Thymus (tissue), 11 donors: ENCODE data around the gene LGALS3BP. TPM values are rescaled to one million over a fixed set of nuclear protein-coding genes. Genes with fewer than 3 reads are reported as not detected.

ENCODE experiments used
- DNase-seq, 9 donors: peaks; one replicate each; pipeline ENCODE4 v3.0.0-alpha.2; 2013; ENCODE audit warnings: low spot score in 9 of 9, low read depth in 6 of 9, missing footprints in 1 of 9
- H3K27ac ChIP-seq, 2 donors: one replicate each; pipeline ENCODE4 v1.5.1; 2013; ENCODE audit warnings: control low read depth in 1 of 2, low read depth in 1 of 2, low read length in 1 of 2, mild to moderate bottlenecking in 1 of 2, moderate library complexity in 1 of 2
- H3K27me3 ChIP-seq, 2 donors: one replicate each; pipeline ENCODE4 v1.5.1; 2013; ENCODE audit warnings: low read length in 1 of 2; ENCODE audit not compliant: control insufficient read depth in 2 of 2, insufficient read depth in 1 of 2
- H3K36me3 ChIP-seq, 2 donors: one replicate each; pipeline ENCODE4 v1.5.1; 2013; ENCODE audit warnings: low read length in 1 of 2, mild to moderate bottlenecking in 1 of 2, moderate library complexity in 1 of 2; ENCODE audit not compliant: control insufficient read depth in 2 of 2, insufficient read depth in 2 of 2
- H3K4me1 ChIP-seq, 2 donors: one replicate each; pipeline ENCODE4 v1.5.1; 2013; ENCODE audit warnings: low read length in 2 of 2; ENCODE audit not compliant: control insufficient read depth in 2 of 2, insufficient read depth in 2 of 2
- H3K4me3 ChIP-seq, 2 donors: one replicate each; pipeline ENCODE4 v1.5.1; 2013; ENCODE audit warnings: low read length in 2 of 2, control low read depth in 1 of 2, mild to moderate bottlenecking in 1 of 2
- H3K9me3 ChIP-seq, 2 donors: one replicate each; pipeline ENCODE4 v1.5.1; 2013; ENCODE audit warnings: low read length in 1 of 2, mild to moderate bottlenecking in 1 of 2; ENCODE audit not compliant: control insufficient read depth in 2 of 2, insufficient read depth in 1 of 2
- WGBS: extraction: QIAGEN DNeasy Blood & Tissue Kit; methylation state at CpG from one replicate; pipeline ENCODE4 v1.1.7; 2013; 5-methylcytosine and 5-hydroxymethylcytosine counted together
- polyA plus RNA-seq: library from polyadenylated mRNA; stranded (reverse); fragments of 200-250 nt; gene quantifications from one replicate; pipeline ENCODE4 v1.2.3, GENCODE V29; 2013
- total RNA-seq: library from RNA; stranded (reverse); fragments of 120-200 nt; gene quantifications from one replicate; pipeline ENCODE4 v1.2.4, GENCODE V29; 2013
- donor health status: healthy.

The LGALS3BP gene
- total and polyA plus RNA-seq, 2 donors: 66.1 to 81.3 TPM

GRCh38 chr17:78971756-78972506 is 7.8 kb downstream of the LGALS3BP start:
- Histone ChIP-seq H3K9me3 (peaks cover 0 to 3% of the 10 kb centered on the region in 2 donors), H3K4me1 (peaks cover 3 to 44% of the 10 kb centered on the region in 2 donors), H3K27me3 (no peaks in the 10 kb centered on the region), H3K27ac (no peak overlapping the region), H3K36me3 (peaks cover 34 to 60% of the 10 kb centered on the region in 2 donors), H3K4me3 (no peak overlapping the region)
- DNase-seq: no peak
- WGBS: 94% methylated on average over 22 of the region's 22 CpGs

GRCh38 chr17:78970834-78971755 is 8.6 kb downstream of the LGALS3BP start:
- DNase-seq: peak; percentile 53 to 89 (median 78)
- no peak overlapping the region for H3K27ac ChIP-seq
- no peak overlapping the region for H3K4me3 ChIP-seq
- H3K4me1 ChIP-seq: peaks cover 3 to 44% of the 10 kb centered on the region in 2 donors
- H3K27me3 ChIP-seq: no peaks in the 10 kb centered on the region
- WGBS: 59% methylated on average over 33 of the region's 33 CpGs
- H3K9me3 ChIP-seq: peaks cover 0 to 3% of the 10 kb centered on the region in 2 donors
- peaks cover 29 to 54% of the 10 kb centered on the region in 2 donors for H3K36me3 ChIP-seq

- DNase-seq: peak in 1 of 9 donors; percentile 29
- no peak overlapping the region for H3K27ac ChIP-seq
- H3K27me3 ChIP-seq: no peaks in the 10 kb centered on the region
- peaks cover 0 to 3% of the 10 kb centered on the region in 2 donors for H3K9me3 ChIP-seq
- H3K4me3 ChIP-seq: no peak overlapping the region
- peaks cover 20 to 48% of the 10 kb centered on the region in 2 donors for H3K36me3 ChIP-seq
- WGBS: 98% methylated on average over 9 of the region's 9 CpGs
- peaks cover 11 to 52% of the 10 kb centered on the region in 2 donors for H3K4me1 ChIP-seq
These were observed 9.9 kb downstream of the LGALS3BP start for GRCh38 chr17:78969865-78970264.

DNA sequence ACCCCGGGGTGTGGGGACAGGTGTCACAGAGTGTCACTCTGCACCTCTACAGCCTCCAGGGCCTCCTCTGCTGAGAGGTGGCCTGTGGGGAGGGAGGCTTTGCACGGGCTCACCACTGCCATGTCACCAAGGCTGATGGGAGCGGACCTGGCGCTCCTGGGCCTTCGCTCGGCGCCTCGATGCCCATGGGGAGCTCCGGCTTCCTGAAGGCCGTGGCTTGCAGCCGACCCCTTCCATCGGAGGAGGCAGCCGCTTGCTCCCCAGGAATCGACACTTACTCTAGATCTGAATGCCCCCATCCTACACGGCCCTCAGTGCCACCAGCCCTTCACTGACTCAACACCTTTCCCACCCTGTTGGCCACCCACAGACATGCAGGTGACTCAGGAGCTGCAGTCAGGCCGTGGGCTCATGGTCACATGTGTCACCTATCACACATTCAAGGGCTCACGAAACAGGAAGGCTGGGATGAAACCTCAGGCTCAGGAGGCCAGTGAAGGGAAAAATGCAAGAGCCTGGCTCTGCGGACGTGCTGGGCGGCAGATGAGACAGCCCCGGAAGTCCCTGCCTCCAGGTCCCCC is 11.9 kb downstream of the LGALS3BP start:
- 97% methylated on average over 21 of the region's 21 CpGs for WGBS
- DNase-seq: no peak
- Histone ChIP-seq H3K4me3 (no peak overlapping the region), H3K36me3 (peaks cover 9 to 36% of the 10 kb centered on the region in 2 donors), H3K4me1 (peaks cover 11 to 51% of the 10 kb centered on the region in 2 donors), H3K27ac (no peak overlapping the region), H3K9me3 (peaks cover 0 to 3% of the 10 kb centered on the region in 2 donors), H3K27me3 (no peaks in the 10 kb centered on the region)

- H3K27me3 ChIP-seq: no peaks in the 10 kb centered on the region
- H3K36me3 ChIP-seq: peaks cover 6 to 29% of the 10 kb centered on the region in 2 donors
- WGBS: 95% methylated on average over 23 of the region's 23 CpGs
- peaks cover 0 to 3% of the 10 kb centered on the region in 2 donors for H3K9me3 ChIP-seq
- no peak overlapping the region for H3K27ac ChIP-seq
- peaks cover 11 to 51% of the 10 kb centered on the region in 2 donors for H3K4me1 ChIP-seq
- H3K4me3 ChIP-seq: no peak overlapping the region
- DNase-seq: no peak
These were observed 12.7 kb downstream of the LGALS3BP start for GRCh38 chr17:78966910-78967600.

DNA sequence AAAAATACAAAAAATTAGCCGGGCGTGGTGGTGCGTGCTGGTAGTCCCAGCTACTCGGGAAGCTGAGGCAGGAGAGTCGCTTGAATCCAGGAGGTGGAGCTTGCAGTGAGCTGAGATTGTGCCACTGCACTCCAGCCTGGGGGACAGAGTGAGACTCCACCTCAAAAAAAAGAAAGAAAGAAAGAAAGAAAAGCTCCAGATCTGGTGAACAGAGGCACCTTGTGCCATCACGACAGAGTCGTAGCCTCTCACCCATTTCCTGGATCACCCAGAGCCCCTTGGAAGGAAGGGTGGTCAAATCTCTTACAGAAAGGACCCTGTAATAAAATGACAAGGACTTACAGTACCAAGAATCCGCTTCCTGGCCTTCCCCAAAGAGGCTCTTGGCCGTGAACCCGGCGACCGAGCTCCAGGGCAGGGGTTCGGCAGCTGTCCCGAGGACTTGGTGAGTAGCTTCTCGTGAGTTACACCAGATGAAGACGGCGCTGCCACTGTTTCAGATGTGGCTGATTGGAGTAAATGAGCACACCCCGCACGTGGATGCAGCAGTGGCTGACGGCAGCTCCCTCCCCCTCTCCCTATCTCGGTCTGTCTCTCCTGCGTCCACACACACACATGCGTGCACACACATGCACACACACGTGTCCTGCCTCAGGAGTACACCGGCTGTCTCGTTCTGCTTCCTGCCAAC is 13.5 kb downstream of the LGALS3BP start:
- Histone ChIP-seq H3K27ac (no peak overlapping the region), H3K4me1 (peaks cover 11 to 46% of the 10 kb centered on the region in 2 donors), H3K4me3 (no peak overlapping the region), H3K9me3 (peaks cover under 1 to 2% of the 10 kb centered on the region in 2 donors), H3K27me3 (no peaks in the 10 kb centered on the region), H3K36me3 (peaks cover 6 to 26% of the 10 kb centered on the region in 2 donors)
- no peak for DNase-seq
- 94% methylated on average over 26 of the region's 26 CpGs for WGBS

GRCh38 chr17:78965491-78965924 is 14.2 kb downstream of the LGALS3BP start:
- 78% methylated on average over 8 of the region's 8 CpGs for WGBS
- peaks cover 6 to 18% of the 10 kb centered on the region in 2 donors for H3K36me3 ChIP-seq
- H3K9me3 ChIP-seq: peaks cover 0 to 2% of the 10 kb centered on the region in 2 donors
- H3K27me3 ChIP-seq: no peaks in the 10 kb centered on the region
- peak in 8 of 9 donors; percentile 17 to 75 (median 40) for DNase-seq
- H3K4me3 ChIP-seq: no peak overlapping the region
- H3K4me1 ChIP-seq: peaks cover 11 to 40% of the 10 kb centered on the region in 2 donors
- H3K27ac ChIP-seq: peak overlapping the region in 1 of 2 donors; percentile 86

DNA sequence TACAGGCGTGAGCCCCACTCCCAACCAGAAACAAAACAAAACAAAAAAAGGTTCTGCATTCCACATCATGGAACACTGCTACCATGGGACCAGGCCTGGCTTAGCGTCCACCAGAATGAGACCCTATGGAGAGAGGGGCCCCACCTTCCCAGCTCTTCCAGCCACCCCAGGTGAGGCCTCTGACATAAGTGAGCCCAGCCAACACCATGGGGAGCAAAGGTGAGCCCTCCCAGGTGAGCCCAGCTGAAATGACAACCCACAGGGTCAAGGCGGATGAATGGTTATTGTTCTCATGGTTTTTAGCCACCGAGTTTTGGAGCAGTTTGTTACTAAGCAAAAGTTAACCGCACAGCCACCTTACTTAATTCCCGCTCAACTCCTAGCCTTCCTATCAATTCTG is 16.3 kb downstream of the LGALS3BP start:
- H3K36me3 ChIP-seq: peaks cover 3 to 5% of the 10 kb centered on the region in 2 donors
- H3K27me3 ChIP-seq: no peaks in the 10 kb centered on the region
- peaks cover 8 to 29% of the 10 kb centered on the region in 2 donors for H3K4me1 ChIP-seq
- peaks cover 0 to 2% of the 10 kb centered on the region in 2 donors for H3K9me3 ChIP-seq
- DNase-seq: no peak
- no peak overlapping the region for H3K27ac ChIP-seq
- 97% methylated on average over 6 of the region's 6 CpGs for WGBS
- no peak overlapping the region for H3K4me3 ChIP-seq
